Measurements from ENCODE around the gene SIX3.

Gene SIX3

GRCh38 chr2:44935729-44936098, 5.8 kb upstream of the SIX3 start:
- no peak for DNase-seq (ENCODE audit: extremely low read depth, low read depth)
- TF ChIP-seq, protein P1, sequence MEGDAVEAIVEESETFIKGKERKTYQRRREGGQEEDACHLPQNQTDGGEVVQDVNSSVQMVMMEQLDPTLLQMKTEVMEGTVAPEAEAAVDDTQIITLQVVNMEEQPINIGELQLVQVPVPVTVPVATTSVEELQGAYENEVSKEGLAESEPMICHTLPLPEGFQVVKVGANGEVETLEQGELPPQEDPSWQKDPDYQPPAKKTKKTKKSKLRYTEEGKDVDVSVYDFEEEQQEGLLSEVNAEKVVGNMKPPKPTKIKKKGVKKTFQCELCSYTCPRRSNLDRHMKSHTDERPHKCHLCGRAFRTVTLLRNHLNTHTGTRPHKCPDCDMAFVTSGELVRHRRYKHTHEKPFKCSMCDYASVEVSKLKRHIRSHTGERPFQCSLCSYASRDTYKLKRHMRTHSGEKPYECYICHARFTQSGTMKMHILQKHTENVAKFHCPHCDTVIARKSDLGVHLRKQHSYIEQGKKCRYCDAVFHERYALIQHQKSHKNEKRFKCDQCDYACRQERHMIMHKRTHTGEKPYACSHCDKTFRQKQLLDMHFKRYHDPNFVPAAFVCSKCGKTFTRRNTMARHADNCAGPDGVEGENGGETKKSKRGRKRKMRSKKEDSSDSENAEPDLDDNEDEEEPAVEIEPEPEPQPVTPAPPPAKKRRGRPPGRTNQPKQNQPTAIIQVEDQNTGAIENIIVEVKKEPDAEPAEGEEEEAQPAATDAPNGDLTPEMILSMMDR (IDR thresholded peaks at IDR 0.05; ENCODE audit: low read depth, low read length) = no peak

GRCh38 chr2:44936275-44936674, 5.2 kb upstream of the SIX3 start:
- TF ChIP-seq, protein P1 (IDR thresholded peaks at IDR 0.05; ENCODE audit: low read depth, low read length) = no peak
- no peak for DNase-seq (ENCODE audit: extremely low read depth, low read depth)

- DNase-seq (ENCODE audit: extremely low read depth, low read depth) = no peak
- TF ChIP-seq, protein P1 (IDR thresholded peaks at IDR 0.05; ENCODE audit: low read depth, low read length) = no peak
Observed at GRCh38 chr2:44936715-44937687, 4.5 kb upstream of the SIX3 start.

DNA sequence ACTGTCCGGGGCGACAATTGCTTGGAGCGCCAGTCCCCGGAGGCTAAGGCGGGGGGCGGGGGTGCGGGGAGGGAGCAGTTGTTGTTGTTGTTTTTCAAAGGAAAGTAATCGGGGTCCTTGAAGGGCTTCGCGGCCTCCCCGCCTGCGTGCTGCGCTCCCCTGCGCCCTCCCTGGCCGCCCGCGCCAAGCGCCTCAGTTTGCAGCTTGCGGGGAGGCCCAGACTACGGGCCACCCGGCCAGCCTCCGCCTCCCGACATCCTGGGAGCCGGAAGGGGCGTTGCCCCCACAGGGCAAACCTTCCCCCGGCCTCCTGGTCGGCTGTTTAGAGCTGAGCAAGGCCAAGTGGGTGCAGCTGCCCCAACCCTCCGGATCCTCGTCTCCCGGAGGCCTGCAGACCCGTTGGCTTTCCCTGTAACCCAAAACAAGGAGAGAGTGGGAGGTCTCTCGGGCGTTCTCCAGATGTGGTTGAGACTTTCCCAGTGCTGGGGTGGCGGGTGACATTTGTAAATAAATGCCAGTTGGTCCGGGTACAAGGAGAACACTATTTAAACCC, 3.7 kb upstream of the SIX3 start:
- no peak for DNase-seq (ENCODE audit: extremely low read depth, low read depth)
- TF ChIP-seq, protein P1 (IDR thresholded peaks at IDR 0.05; ENCODE audit: low read depth, low read length) = no peak

DNA sequence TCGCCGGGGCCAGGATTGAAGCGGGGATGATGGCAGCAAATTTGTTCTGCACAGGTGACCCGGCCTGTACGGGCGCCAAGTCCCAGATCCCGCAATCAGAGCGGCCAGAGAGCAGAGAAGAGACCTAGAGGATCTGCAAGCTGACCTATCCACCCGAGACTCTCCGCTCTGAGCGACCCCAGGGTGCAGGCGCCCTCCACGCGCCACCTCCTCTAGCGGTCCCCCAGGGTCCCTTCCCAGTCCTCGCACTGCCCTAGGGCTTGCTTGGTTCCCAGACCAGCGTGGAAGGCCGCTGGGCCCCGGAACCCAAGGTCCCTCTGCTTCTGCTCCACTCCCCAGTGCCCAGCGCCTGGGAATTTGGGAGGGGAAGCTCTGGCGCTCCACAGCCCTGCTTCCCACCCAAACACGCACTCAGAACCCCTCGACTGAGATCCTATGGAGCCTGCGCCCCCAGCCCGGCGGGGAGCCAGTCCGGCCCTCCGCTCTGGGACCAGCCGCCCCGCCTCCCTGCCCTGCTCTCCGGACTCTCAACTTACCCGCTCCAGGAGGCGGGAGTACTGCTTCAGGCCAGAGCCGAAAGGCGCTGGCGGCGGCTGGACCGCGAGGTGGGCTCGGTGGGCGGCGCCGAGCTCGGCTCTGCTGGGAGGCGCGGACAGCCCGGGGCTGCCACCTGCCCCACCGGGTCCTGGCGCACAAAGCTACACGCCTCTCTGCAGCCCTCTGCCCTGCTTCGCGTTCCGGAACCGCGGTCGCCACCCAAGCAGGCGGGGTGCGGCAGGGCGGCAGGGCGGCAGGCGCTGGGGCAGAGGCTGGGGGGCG, 3.0 kb upstream of the SIX3 start:
- TF ChIP-seq, protein P1 (IDR thresholded peaks at IDR 0.05; ENCODE audit: low read depth, low read length) = no peak
- no peak for DNase-seq (ENCODE audit: extremely low read depth, low read depth)

- DNase-seq (ENCODE audit: extremely low read depth, low read depth) = no peak
- TF ChIP-seq, protein P1 (IDR thresholded peaks at IDR 0.05; ENCODE audit: low read depth, low read length) = no peak
Observed at GRCh38 chr2:44939106-44940048, 2.1 kb upstream of the SIX3 start.
